ENCODE results near the gene KLK11. TPM values are rescaled to one million over a fixed set of nuclear protein-coding genes. Genes with fewer than 3 reads are reported as not detected.

KLK11 gene
- polyA plus RNA-seq, 1 donor = 0.15 TPM

Other genes with a start within 250 kb of the KLK11 start
- 0.23 TPM for gene ACP4, start 236.2 kb downstream of the KLK11 start, polyA plus RNA-seq (ENCODE audit: insufficient read length)
- gene KLK1, start 202.8 kb downstream of the KLK11 start, polyA plus RNA-seq (ENCODE audit: insufficient read length) = 0.96 TPM
- gene KLK15, start 193.0 kb downstream of the KLK11 start, polyA plus RNA-seq (ENCODE audit: insufficient read length) = not detected
- 0.68 TPM for gene KLK3, start 171.7 kb downstream of the KLK11 start, polyA plus RNA-seq (ENCODE audit: insufficient read length)
- 0.27 TPM for gene KLK2, start 153.2 kb downstream of the KLK11 start, polyA plus RNA-seq (ENCODE audit: insufficient read length)
- gene KLK4, start 115.2 kb downstream of the KLK11 start, polyA plus RNA-seq (ENCODE audit: insufficient read length) = not detected
- gene KLK5, start 73.6 kb downstream of the KLK11 start, polyA plus RNA-seq (ENCODE audit: insufficient read length) = 1.2 TPM
- 28.0 TPM for gene KLK6, start 57.0 kb downstream of the KLK11 start, polyA plus RNA-seq (ENCODE audit: insufficient read length)
- gene KLK7, start 42.7 kb downstream of the KLK11 start, polyA plus RNA-seq (ENCODE audit: insufficient read length) = 4.6 TPM
- gene KLK8, start 25.0 kb downstream of the KLK11 start, polyA plus RNA-seq (ENCODE audit: insufficient read length) = 3.9 TPM
- gene KLK10, start 6.9 kb downstream of the KLK11 start, polyA plus RNA-seq (ENCODE audit: insufficient read length) = 0.17 TPM
- not detected for gene KLK12, start 8.4 kb upstream of the KLK11 start, polyA plus RNA-seq (ENCODE audit: insufficient read length)
- 0.76 TPM for gene KLK13, start 38.5 kb upstream of the KLK11 start, polyA plus RNA-seq (ENCODE audit: insufficient read length)
- gene KLK14, start 56.3 kb upstream of the KLK11 start, polyA plus RNA-seq (ENCODE audit: insufficient read length) = 0.45 TPM
- gene CTU1, start 81.8 kb upstream of the KLK11 start, polyA plus RNA-seq (ENCODE audit: insufficient read length) = 1.8 TPM
- 1.4 TPM for gene SIGLEC9, start 98.3 kb upstream of the KLK11 start, polyA plus RNA-seq (ENCODE audit: insufficient read length)
- gene SIGLEC7, start 115.7 kb upstream of the KLK11 start, polyA plus RNA-seq (ENCODE audit: insufficient read length) = not detected
- 3.0 TPM for gene CD33, start 198.5 kb upstream of the KLK11 start, polyA plus RNA-seq (ENCODE audit: insufficient read length)
- gene SIGLECL1, start 224.5 kb upstream of the KLK11 start, polyA plus RNA-seq (ENCODE audit: insufficient read length) = not detected